Activated T-cell treated with anti-CD3 and anti-CD28 coated beads, Interleukin-2, amount 50 U/mL, for 48 hours (primary cell): ENCODE data around the gene TIE1.

Experiments used
- DNase-seq, 2 experiments: peaks; one replicate each; pipeline ENCODE4 v3.0.0-alpha.2; 2020

TIE1 gene

GRCh38 chr1:43300378-43301094 is at the start of gene TIE1:
Gene TIE1 (plus strand): TSS chr1:43300982. CDS start chr1:43301072, 90 bp downstream.
- no peak for DNase-seq

DNA sequence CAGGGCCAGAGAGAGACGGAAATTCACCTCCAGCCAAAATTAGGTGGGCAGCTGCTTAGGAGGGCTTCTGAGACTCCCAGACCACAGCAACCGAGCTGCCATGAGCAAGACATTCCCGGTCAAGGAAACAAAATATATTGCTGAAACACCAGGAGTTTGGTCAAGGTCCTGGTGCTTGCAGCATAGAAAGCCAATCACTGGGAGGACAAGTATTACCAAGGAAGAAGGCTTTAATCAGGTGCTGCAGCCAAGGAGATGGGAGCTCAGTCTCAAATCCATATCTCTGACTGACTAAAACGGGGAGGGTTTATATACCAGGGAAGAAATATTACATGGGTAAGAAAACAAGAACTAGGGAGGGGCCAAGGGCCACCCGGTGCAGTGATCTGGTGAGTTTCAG is 49.8 kb upstream of the TIE1 start:
- DNase-seq: no peak

DNA sequence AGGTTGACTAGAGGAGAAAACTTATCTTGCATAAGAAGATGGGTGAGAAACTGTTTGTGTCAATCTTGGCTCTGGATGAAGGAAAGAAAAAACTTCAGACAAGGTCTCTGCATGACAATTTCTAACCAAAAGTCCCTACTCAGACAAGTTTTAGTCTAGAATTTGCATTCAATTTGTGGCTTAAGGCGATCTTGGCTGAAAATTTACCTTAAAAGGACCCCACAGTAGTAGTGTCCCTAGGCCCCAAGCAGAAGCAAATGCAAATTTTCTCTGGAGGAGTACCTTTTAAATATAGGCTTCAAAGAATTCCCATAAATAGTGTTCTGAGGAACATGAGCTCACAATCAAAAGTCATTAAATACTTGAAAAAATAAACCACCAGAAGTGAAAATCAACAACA is 48.6 kb upstream of the TIE1 start:
- DNase-seq: no peak

GRCh38 chr1:43253173-43253572 is 47.6 kb upstream of the TIE1 start:
- no peak for DNase-seq

- no peak for DNase-seq
Measured at GRCh38 chr1:43253876-43254275, 46.9 kb upstream of the TIE1 start.

DNA sequence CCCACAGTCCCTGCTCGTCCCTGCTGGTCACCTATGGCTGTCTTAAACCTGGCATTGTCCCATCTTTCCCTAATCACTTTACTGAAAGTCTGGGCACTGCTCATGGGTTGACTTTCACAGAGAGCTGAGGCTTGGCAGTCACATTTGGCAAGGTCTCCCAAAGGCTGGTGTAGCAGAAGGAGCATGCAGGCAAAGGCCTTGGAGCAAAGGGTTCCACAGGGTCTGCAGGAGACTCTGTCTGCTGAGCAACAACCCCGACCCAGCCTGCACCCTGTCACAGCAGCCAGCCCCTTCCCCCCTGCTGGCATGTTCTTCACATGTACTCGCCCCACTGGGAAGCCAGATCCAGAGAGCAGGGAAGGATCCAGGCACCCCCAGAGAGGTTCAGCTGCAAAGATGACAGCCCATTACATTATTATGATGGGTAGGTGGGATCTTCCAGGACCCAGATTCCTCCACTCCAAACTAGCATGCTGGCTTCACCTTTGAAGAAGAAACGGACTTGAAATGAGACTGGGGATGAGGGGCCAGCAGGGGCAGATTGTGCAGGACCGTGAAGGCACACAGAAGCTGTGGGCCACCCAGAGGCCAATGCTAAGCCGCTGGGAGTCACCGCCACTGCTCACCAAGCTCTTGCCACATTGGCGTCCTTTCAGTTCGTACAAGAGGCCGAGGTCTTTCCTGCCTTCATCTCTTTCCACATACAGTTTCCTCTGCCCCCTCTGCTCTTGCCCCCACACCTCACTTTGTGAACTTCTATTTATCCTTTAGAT is 45.2 kb upstream of the TIE1 start:
- DNase-seq: no peak

GRCh38 chr1:43256675-43257570 is 43.9 kb upstream of the TIE1 start:
- DNase-seq: no peak

DNA sequence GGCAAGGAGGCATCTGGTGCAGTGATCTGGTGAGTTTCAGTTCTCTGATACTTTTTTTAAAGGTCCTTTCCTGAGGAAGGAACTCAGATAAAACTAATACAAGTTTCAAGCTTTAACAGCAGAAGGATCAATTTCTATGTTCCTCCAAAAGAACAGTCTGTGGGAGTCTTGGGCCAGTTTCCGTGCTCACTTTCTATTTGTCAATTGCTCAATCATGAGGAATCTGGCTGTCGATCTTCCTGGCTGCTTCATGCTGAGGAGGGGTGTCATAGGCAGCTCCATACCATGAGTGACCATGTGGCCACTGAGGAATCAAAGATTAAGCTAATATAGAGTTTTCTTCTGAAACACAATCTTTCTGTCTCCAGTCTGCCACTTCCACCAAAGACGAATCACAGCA is 42.4 kb upstream of the TIE1 start:
- DNase-seq: no peak

DNA sequence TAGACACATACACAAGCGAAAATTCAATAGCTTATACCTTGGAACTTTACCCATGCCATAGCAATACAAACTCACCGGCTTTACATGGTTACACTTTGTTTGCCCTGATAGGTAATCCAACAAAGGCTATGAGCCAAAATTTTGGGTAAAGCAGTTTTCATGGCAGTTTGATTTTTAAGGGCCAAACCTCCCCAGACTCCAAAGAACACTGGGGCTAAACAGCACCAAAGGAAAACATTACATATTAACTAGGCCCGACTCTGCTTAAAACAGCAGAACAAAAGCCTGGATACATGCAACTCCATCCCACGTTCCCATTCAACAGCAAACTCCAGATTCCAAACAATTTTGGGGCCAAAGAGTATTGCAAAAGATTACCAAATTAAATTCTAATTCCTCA is 35.4 kb upstream of the TIE1 start:
- DNase-seq: no peak

DNA sequence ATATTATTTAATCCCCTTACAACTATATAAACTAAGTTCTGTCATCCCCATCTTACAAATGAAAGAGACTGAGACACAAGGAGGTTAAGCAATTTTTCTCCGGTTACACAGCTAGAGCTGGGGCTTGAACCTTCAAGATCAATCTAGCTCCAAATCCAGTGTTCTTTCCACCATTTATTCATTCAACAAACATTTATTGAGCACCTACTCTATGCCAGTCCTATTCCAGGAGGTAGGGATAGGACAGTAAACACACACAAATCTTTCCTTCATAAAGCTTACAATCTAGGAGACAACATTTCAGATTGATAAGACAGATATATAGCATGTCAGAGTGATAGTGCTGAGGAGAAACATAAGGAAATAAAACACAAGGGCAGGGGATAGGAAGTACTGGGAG is 33.9 kb upstream of the TIE1 start:
- DNase-seq: no peak

DNA sequence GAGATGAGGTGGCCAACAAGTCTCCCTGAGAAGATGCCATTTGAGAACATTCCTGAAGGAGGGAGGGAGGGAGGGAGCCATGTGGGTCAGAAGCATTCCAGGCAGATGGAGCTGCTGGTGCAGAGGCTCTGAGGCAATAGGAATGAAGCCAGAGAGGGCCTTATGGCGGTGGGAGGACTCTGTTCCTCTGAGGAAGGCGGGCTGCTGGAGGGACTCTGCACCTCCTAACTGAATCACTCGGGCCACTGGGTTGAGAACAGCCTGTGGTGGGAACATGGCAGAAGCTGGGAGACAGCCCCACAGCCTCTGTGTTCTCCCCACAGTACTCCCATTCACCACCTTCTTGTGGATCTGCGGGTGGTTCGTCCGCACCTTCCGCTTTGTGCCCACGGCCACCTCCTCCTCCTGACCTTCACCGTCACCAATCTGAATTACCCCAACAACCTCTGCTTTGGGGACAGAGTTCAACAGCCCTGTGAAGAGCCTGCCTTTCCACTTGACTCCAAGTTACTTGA is 33.4 kb upstream of the TIE1 start:
- no peak for DNase-seq

- no peak for DNase-seq
Measured at GRCh38 chr1:43267818-43268425, 32.9 kb upstream of the TIE1 start.

DNA sequence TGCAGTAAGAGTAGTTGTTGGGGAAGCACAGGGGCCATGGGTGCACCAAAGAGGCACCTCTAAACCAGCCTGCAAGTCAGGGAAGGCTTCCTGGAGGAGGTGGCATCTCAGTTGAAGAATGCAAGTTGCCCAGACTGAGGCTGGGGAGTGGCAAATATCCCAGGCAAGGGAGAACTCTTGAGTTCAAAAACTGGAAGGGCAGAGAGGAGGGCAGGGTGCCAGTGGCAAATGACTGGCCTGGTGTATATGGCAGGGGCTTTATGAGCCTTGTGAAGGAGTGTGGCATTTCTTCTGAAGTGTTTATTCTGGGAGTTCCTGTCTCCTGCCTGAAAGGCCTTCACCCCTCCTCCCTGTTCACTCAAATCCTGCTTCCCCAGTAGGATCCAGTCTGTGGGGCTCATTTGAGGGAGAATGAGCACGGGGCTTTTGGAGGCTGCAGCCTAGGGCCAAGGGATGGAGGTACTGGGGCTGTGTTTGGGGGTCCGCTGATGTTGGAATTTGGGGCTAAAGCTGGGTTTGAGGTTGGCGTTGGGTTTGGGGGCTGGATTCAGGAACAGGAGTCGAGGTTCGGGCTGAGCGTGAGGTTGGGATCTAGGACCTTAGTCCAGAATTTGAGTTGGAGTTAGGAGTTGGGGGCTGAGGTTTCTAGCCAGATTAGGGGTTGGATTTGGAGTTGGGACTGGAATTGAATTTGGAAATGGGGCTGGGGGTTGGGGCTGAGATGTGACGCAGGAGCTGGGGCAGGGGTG is 31.0 kb upstream of the TIE1 start, which contains the start of gene TMEM125:
TSS of gene TMEM125 (plus strand) at position 357 of the 749 bp plus-strand sequence. CDS start 2,740 bp downstream, outside the sequence.
- DNase-seq: no peak

GRCh38 chr1:43270421-43271095 is 30.2 kb upstream of the TIE1 start:
- DNase-seq: peak; percentile 32 to 38

- no peak for DNase-seq
Measured at GRCh38 chr1:43271186-43272118, 29.3 kb upstream of the TIE1 start.

DNA sequence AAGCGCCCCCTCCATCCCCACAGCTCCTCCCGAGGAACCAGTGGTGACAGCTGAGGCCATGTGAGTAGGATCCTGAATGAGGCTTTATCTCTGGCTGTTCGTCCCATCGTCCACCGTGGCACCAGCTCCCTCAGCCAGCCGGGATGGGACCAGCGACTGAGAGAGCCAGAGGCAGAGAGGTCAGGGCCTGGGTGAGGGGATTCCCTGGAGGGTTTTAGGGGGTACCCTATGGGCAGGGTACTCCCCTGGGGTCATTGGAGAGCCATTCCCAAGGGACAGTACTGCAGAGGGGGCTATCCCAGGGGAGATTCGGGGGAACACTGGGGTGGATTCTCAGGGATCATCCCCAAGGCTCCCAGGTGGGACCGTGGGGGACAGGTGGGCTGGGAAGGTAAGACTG is 28.6 kb upstream of the TIE1 start:
- no peak for DNase-seq

DNA sequence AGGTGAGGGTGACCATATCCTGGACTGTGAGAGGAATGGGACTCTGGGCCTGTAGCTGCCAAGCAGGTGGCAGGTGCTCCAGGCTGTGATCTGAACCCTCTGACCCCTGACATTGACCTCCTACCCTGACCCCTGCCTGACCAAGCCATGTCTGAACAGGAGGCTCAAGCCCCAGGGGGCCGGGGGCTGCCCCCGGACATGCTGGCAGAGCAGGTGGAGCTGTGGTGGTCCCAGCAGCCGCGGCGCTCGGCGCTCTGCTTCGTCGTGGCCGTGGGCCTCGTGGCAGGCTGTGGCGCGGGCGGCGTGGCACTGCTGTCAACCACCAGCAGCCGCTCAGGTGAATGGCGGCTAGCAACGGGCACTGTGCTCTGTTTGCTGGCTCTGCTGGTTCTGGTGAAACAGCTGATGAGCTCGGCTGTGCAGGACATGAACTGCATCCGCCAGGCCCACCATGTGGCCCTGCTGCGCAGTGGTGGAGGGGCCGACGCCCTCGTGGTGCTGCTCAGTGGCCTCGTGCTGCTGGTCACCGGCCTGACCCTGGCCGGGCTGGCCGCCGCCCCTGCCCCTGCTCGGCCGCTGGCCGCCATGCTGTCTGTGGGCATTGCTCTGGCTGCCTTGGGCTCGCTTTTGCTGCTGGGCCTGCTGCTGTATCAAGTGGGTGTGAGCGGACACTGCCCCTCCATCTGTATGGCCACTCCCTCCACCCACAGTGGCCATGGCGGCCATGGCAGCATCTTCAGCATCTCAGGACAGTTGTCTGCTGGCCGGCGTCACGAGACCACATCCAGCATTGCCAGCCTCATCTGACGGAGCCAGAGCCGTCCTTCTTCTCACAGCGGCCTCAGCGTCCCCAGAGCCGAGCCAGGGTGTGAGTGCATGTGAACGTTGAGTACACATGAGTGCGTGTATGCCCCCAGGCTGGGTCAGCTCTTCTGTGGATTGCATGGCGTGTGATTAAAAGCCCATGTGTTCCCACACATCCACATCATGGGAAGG is 27.9 kb upstream of the TIE1 start:
- DNase-seq: no peak

- no peak for DNase-seq
Measured at GRCh38 chr1:43273708-43274107, 27.1 kb upstream of the TIE1 start.
